Measurements from ENCODE around the gene ACTG1. TPM values are rescaled to one million over a fixed set of nuclear protein-coding genes. Genes with fewer than 3 reads are reported as not detected.

The ACTG1 gene
- total and polyA plus RNA-seq, 2 of the 13 experiments (the other 11 are each of a cell fraction or from before 2014, with no cell fraction given): 973 to 1,138 TPM

DNA sequence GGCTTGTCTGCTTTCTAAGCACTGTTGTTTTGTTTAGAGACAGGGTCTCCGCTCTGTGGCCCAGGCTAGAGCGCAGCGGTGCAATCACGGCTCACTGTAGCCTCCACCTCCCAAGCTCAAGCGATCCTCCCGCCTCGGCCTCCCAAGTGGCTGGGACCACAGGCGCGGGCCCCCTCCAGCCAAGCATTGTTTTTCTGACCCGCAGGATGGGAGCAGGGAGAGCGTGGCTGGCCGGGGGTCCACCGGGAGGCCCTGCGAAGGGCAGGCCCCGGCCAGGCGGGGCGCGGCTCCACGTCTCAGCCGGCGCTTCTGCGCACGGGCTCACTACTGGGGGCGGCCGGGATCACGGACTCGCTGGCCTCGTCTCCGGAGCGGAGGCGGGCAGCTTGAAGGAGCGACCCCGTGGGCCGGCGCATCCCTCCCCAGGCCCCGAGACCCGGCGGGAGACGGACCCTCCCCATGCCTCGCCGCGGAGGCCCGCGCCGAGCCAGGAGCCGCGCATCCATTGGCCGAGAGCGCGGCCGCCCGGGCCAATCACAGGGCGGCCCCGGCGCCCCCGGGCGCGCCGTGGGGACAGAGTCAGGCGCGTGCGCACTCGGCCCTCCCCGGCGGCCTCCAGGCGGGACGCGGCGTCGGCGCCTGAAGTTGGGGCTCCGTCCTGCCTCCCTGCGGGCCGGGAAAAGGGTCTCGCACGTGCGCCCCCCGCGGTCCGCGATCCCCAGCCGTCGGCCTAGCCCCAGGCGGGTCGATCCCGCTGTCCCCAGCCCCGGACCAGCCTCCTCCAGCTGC is 24.9 kb downstream of the ACTG1 start (continued):
- TF ChIP-seq, protein P1, sequence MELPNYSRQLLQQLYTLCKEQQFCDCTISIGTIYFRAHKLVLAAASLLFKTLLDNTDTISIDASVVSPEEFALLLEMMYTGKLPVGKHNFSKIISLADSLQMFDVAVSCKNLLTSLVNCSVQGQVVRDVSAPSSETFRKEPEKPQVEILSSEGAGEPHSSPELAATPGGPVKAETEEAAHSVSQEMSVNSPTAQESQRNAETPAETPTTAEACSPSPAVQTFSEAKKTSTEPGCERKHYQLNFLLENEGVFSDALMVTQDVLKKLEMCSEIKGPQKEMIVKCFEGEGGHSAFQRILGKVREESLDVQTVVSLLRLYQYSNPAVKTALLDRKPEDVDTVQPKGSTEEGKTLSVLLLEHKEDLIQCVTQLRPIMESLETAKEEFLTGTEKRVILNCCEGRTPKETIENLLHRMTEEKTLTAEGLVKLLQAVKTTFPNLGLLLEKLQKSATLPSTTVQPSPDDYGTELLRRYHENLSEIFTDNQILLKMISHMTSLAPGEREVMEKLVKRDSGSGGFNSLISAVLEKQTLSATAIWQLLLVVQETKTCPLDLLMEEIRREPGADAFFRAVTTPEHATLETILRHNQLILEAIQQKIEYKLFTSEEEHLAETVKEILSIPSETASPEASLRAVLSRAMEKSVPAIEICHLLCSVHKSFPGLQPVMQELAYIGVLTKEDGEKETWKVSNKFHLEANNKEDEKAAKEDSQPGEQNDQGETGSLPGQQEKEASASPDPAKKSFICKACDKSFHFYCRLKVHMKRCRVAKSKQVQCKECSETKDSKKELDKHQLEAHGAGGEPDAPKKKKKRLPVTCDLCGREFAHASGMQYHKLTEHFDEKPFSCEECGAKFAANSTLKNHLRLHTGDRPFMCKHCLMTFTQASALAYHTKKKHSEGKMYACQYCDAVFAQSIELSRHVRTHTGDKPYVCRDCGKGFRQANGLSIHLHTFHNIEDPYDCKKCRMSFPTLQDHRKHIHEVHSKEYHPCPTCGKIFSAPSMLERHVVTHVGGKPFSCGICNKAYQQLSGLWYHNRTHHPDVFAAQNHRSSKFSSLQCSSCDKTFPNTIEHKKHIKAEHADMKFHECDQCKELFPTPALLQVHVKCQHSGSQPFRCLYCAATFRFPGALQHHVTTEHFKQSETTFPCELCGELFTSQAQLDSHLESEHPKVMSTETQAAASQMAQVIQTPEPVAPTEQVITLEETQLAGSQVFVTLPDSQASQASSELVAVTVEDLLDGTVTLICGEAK (IDR thresholded peaks at IDR 0.05): no peak
- TF ChIP-seq, protein P1 (CRISPR knock-in tag; IDR thresholded peaks at IDR 0.05): peak; percentile 54; the same call in 1 of the 2 replicates
- TF ChIP-seq, protein P2, sequence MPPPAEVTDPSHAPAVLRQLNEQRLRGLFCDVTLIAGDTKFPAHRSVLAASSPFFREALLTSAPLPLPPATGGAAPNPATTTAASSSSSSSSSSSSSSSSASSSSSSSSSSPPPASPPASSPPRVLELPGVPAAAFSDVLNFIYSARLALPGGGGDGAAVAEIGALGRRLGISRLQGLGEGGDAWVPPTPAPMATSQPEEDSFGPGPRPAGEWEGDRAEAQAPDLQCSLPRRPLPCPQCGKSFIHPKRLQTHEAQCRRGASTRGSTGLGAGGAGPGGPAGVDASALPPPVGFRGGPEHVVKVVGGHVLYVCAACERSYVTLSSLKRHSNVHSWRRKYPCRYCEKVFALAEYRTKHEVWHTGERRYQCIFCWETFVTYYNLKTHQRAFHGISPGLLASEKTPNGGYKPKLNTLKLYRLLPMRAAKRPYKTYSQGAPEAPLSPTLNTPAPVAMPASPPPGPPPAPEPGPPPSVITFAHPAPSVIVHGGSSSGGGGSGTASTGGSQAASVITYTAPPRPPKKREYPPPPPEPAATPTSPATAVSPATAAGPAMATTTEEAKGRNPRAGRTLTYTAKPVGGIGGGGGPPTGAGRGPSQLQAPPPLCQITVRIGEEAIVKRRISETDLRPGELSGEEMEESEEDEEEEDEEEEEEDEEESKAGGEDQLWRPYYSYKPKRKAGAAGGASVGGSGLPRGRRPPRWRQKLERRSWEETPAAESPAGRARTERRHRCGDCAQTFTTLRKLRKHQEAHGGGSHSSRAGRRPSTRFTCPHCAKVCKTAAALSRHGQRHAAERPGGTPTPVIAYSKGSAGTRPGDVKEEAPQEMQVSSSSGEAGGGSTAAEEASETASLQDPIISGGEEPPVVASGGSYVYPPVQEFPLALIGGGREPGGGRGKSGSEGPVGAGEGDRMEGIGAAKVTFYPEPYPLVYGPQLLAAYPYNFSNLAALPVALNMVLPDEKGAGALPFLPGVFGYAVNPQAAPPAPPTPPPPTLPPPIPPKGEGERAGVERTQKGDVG (CRISPR knock-in tag; IDR thresholded peaks at IDR 0.05; ENCODE audit: borderline replicate concordance): no peak
- TF ChIP-seq BCL6 (CRISPR knock-in tag; IDR thresholded peaks at IDR 0.05): peak; percentile 9; the same call in 1 of the 2 replicates
- TF ChIP-seq GFI1 (CRISPR knock-in tag; IDR thresholded peaks at IDR 0.05; ENCODE audit: borderline replicate concordance): peak; percentile 84; the same call in 1 of the 2 replicates
- TF ChIP-seq SMC3 (IDR thresholded peaks at IDR 0.05; ENCODE audit: low read length): no peak
- TF ChIP-seq, protein P3, sequence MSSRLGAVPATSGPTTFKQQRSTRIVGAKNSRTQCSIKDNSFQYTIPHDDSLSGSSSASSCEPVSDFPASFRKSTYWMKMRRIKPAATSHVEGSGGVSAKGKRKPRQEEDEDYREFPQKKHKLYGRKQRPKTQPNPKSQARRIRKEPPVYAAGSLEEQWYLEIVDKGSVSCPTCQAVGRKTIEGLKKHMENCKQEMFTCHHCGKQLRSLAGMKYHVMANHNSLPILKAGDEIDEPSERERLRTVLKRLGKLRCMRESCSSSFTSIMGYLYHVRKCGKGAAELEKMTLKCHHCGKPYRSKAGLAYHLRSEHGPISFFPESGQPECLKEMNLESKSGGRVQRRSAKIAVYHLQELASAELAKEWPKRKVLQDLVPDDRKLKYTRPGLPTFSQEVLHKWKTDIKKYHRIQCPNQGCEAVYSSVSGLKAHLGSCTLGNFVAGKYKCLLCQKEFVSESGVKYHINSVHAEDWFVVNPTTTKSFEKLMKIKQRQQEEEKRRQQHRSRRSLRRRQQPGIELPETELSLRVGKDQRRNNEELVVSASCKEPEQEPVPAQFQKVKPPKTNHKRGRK (CRISPR knock-in tag; IDR thresholded peaks at IDR 0.05): no peak
- peak; percentile 52; the same call in 1 of the 2 replicates for TF ChIP-seq GABPB1 (CRISPR knock-in tag; IDR thresholded peaks at IDR 0.05)
- TF ChIP-seq KDM5B (CRISPR knock-in tag; IDR thresholded peaks at IDR 0.05; ENCODE audit: borderline replicate concordance): peak; percentile 94
- peak; percentile 76 for TF ChIP-seq ZNF333 (CRISPR knock-in tag; IDR thresholded peaks at IDR 0.05; ENCODE audit: borderline replicate concordance)
- TF ChIP-seq, protein P4, sequence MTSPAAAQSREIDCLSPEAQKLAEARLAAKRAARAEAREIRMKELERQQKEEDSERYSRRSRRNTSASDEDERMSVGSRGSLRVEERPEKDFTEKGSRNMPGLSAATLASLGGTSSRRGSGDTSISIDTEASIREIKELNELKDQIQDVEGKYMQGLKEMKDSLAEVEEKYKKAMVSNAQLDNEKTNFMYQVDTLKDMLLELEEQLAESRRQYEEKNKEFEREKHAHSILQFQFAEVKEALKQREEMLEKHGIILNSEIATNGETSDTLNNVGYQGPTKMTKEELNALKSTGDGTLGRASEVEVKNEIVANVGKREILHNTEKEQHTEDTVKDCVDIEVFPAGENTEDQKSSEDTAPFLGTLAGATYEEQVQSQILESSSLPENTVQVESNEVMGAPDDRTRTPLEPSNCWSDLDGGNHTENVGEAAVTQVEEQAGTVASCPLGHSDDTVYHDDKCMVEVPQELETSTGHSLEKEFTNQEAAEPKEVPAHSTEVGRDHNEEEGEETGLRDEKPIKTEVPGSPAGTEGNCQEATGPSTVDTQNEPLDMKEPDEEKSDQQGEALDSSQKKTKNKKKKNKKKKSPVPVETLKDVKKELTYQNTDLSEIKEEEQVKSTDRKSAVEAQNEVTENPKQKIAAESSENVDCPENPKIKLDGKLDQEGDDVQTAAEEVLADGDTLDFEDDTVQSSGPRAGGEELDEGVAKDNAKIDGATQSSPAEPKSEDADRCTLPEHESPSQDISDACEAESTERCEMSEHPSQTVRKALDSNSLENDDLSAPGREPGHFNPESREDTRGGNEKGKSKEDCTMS (CRISPR knock-in tag; conservative IDR thresholded peaks at IDR 0.05): no peak
